Measurements from ENCODE around the gene NPR1.

- no peak for TF ChIP-seq CTCF (conservative IDR thresholded peaks at IDR 0.05)
- TF ChIP-seq ZFX (IDR thresholded peaks at IDR 0.05): no peak
Measured at GRCh38 chr1:153649863-153650235, 28.6 kb upstream of the NPR1 start.

All from C4-2B (cell line).